ENCODE data around the gene HPSE2. TPM values are rescaled to one million over a fixed set of nuclear protein-coding genes. Genes with fewer than 3 reads are reported as not detected.

Gene HPSE2
- total and polyA plus RNA-seq, 2 of the 8 experiments (the other 6 are each of a cell fraction or from before 2014, with no cell fraction given) = 0.41 to 0.58 TPM

- 81% methylated on average over 4 of the region's 4 CpGs; no CpG with 5 or more reads in 1 of the 2 experiments for WGBS, 2 experiments (ENCODE audit: extremely low coverage in 1 of 2, insufficient coverage in 1 of 2, insufficient read length in 1 of 2, insufficient replicate concordance in 2 of 2, low coverage in 1 of 2, low lambda C conversion rate in 2 of 2, missing lambda C conversion rate in 1 of 2)
- Histone ChIP-seq H4K91ac (replicated peaks; ENCODE audit: insufficient read length, low read length) (no peak overlapping the region), H2AFZ (ENCODE audit: low read length) (no peak overlapping the region), H3K27ac (ENCODE audit: low read depth, low read length) (no peak overlapping the region), H3K79me2 (ENCODE audit: control insufficient read depth in 1 of 2, insufficient read depth in 2 of 2, low read length in 2 of 2) (no peaks in the 10 kb centered on the region), H3K9ac (replicated peaks in 1 of 4; ENCODE audit: extremely low read depth in 1 of 4, low read depth in 3 of 4, low read length in 3 of 4) (no peak overlapping the region), H2BK5ac (ENCODE audit: low read depth, low read length) (no peak overlapping the region), H3K23me2 (ENCODE audit: low read depth, low read length) (no peaks in the 10 kb centered on the region), H3K27me3 (replicated peaks in 1 of 4; ENCODE audit: control insufficient read depth in 3 of 4, extremely low read depth in 1 of 4, insufficient read depth in 3 of 4, low read length in 3 of 4) (no peaks in the 10 kb centered on the region), H2BK120ac (replicated peaks; ENCODE audit: low read depth, low read length) (no peak overlapping the region), H3K14ac (ENCODE audit: insufficient read length) (no peak overlapping the region), H3K4me1 (replicated peaks in 1 of 4; ENCODE audit: control insufficient read depth in 3 of 4, insufficient read depth in 4 of 4, low read length in 3 of 4) (no peaks in the 10 kb centered on the region), H3K79me1 (ENCODE audit: low read depth, low read length) (no peaks in the 10 kb centered on the region), H3K36me3 (ENCODE audit: control insufficient read depth in 2 of 4, insufficient read depth in 4 of 4, low read length in 3 of 4) (peaks cover 2 to 59% (median 36%) of the 10 kb centered on the region in 4 experiments; a peak in 6 of 8 replicates), H3K4ac (replicated peaks; ENCODE audit: insufficient read length, low read depth, low read length) (no peak overlapping the region), H4K20me1 (replicated peaks in 1 of 2; ENCODE audit: control insufficient read depth in 1 of 2, insufficient read depth in 2 of 2, low read length in 2 of 2) (peaks cover 0 to 4% of the 10 kb centered on the region in 2 experiments), H3K56ac (replicated peaks; ENCODE audit: insufficient read length, low read depth, low read length) (no peak overlapping the region), H2BK12ac (ENCODE audit: low read depth, low read length) (no peak overlapping the region), H3K9me3 (ENCODE audit: insufficient read depth in 2 of 2, low read depth in 1 of 2, low read length in 1 of 2) (peaks cover 8 to 12% of the 10 kb centered on the region in 2 experiments; a peak in 2 of 4 replicates), H3K4me2 (ENCODE audit: insufficient read depth in 1 of 2, low read depth in 2 of 2, low read length in 2 of 2) (no peak overlapping the region), H2BK15ac (ENCODE audit: low read length) (no peak overlapping the region), H3K18ac (ENCODE audit: extremely low read depth, low read length) (no peak overlapping the region), H4K8ac (ENCODE audit: extremely low read depth, insufficient read depth, low read length) (no peak overlapping the region), H2AK5ac (ENCODE audit: low read depth, low read length) (no peak overlapping the region), H3K23ac (ENCODE audit: insufficient read length) (no peak overlapping the region), H3K4me3 (ENCODE audit: extremely low read depth in 1 of 4, insufficient read depth in 2 of 4, low read depth in 3 of 4, low read length in 4 of 4) (no peak overlapping the region), H4K5ac (ENCODE audit: insufficient read length, low read depth, low read length) (no peak overlapping the region), H2BK20ac (ENCODE audit: low read length) (no peak overlapping the region)
- FAIRE-seq = no peak
- peak; percentile 44; the same call in 1 of the 2 replicates for TF ChIP-seq CEBPB (IDR thresholded peaks at IDR 0.05; ENCODE audit: low read depth, low read length)
- TF ChIP-seq EGR1 (IDR thresholded peaks at IDR 0.05; ENCODE audit: borderline replicate concordance, low read depth, low read length) = no peak
- no peak for DNase-seq (ENCODE audit: low read depth in 1 of 2, low spot score in 2 of 2)
- CTCF ChIA-PET (ENCODE audit: partially characterized antibody) = no interaction called here
- POLR2A ChIA-PET (ENCODE audit: partially characterized antibody) = no interaction called here
Observed at GRCh38 chr10:98438715-98439114, 796.9 kb downstream of the HPSE2 start.

Data from H1 (cell line).